Activated T-cell treated with anti-CD3 and anti-CD28 coated beads for 48 hours (primary cell): ENCODE data around the gene GBA2.

Experiments
- DNase-seq: peaks from one replicate; pipeline ENCODE4 v3.0.0-alpha.2; 2020; ENCODE audit warnings: low read depth

The GBA2 gene

GRCh38 chr9:35714579-35715252, 34.3 kb downstream of the GBA2 start:
- DNase-seq: no peak

- no peak for DNase-seq
Observed at GRCh38 chr9:35714123-35714522, 34.9 kb downstream of the GBA2 start.

GRCh38 chr9:35713578-35713977, 35.5 kb downstream of the GBA2 start:
- DNase-seq: no peak

DNA sequence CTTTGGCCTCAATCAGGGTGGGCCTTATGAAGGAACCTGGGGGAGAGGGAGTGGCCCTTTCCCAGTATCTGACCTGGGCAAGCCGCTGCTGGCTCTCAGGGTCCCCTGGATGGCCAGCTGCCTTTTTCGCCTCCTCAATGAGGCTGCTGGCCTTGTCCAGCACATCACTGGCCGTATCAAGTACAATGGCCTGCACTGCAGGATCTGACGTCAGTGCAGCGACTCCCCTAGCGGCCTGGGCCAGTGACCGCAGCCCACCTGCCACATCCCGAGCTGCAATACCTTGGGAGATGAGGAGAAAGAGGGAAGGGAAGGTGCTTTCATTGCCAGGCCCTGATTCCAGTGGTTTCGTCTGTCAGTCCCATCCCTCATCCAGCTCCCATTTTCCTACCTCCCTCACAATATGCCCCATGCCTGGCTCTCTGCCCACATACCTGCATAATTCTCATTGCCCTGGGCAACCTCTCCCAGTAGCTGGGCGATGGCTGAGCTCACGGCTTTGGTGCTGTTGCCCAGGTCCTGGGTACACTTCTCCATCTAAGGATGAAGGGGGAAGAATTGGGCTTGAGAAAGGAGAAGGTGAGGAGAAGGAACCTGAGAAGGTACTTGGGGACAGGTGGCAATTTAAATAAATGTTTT, 36.1 kb downstream of the GBA2 start:
- DNase-seq: no peak

- DNase-seq: no peak
Observed at GRCh38 chr9:35711501-35712428, 37.3 kb downstream of the GBA2 start.

- DNase-seq: no peak
Observed at GRCh38 chr9:35710818-35711500, 38.1 kb downstream of the GBA2 start.

DNA sequence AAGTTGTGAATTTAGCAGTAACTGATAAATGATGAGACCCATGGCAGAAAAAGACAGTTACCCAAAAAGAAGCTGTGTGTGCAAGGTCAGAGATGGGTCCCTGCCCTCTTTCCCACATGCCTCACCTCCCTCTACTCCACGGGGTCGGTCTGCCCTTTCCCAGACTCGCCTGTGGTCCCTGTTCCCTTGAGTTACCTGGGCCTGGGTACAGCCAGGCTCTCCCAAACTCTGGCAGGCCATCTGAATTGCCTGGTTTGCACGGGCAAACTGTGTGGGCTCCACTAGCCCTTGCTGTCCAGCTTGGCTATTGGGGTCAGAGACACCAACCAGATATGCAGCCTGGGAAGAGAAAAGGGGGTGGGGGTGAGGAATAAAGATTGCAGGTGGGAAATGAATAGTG, 40.9 kb downstream of the GBA2 start:
- no peak for DNase-seq

DNA sequence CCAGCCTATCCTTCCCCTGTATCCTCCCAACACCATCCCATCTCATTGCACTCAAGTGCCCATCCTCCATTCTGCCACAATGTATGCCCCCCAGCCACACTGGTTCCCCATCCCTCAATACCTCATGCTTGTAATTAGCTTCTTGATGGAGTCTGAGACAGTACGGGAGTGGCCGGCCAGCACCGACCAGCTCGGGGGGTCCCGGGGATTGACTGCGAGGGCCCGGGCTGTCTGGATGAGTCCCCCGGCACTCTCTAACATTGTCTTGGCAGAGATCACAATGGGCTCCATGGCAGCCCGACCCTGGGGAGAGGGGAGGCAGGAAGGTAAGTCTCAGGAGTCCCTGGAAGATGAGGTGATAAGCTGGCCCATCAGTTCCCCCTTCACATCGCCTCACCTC, 42.1 kb downstream of the GBA2 start:
- DNase-seq: no peak

DNA sequence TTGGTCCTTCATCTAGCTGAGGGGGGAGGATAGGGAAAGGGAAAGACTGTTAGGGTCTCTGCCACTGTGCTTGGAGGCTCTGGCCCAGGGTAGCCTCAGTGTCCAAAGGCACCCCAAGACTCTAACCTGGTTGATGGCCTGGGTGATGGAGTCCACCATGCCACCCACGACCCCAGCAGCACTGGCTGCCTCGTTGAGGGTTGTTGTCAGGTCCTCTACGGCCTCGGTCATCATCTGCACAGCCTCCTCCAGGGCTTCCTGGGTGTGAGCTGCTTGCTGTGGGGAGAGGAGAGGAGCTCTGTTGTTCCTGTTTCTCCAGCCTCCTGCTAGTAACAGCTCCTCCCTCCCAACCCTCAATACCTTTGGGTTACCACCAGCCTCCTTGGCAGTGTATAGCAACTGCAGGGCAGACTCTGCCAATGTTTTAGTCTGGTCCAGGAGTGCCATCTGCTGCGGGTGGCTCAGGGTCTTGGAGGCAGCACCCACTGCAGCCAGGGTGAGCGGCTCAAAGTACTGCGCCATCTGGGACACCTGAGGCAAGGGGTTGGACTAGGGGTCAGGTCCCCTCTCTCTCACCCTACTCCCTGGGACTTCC, 43.1 kb downstream of the GBA2 start:
- no peak for DNase-seq

DNA sequence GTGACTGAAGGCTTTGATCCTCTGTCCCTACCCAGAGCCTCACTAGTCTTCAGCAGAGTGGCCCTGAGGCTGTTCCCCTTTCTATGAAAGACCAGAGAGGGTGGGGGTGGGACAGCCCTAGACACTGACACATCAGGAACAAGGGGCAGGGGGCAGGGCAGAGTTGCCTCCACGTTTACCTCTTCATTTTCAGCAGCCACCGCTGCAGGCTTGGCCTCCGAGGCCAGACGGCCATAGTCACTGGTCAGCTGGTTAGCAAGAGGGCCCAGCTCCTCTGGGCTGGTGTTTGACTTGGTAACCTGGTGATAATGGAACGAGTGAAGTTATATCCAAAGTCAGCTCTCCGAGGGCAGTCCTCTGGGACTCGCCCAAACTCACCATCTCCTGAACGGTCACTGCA, 43.7 kb downstream of the GBA2 start:
- no peak for DNase-seq

DNA sequence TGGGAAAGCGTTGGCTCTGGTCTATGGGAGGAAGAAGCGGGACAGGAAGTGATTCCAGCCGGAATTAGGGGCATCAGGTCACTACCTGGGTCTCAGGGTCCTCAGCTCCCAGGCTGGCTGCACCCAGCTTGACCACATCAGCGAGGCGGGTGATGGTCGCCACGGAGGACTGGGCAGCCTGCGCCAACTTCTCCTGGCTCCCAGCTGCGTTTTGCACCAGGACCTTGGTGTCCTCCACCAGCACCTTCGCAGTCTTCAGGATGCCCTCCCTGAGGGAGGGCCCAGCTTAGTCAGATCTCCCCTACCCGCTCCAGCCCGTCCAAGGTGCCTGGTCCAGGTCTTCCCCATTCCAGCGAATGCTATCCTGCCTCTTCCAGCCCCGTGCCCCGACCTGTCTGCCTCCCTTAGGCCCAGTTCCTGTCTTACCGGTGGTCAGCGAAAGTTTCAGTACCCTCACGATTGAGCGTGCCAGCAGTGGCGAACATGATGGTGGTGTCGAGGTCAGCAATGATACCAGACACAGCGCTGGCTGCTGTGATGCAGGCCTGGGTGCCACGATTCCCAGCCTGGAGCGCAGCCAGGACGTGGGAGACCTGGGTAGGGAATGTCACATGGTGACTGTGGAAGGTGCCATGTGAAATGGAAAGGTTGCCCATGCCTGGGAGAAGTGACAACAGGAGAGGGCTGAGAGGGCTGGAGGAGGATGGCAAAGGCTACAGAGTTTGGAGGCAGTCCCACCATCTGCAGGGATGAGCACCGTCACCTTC, 44.9 kb downstream of the GBA2 start:
- no peak for DNase-seq

DNA sequence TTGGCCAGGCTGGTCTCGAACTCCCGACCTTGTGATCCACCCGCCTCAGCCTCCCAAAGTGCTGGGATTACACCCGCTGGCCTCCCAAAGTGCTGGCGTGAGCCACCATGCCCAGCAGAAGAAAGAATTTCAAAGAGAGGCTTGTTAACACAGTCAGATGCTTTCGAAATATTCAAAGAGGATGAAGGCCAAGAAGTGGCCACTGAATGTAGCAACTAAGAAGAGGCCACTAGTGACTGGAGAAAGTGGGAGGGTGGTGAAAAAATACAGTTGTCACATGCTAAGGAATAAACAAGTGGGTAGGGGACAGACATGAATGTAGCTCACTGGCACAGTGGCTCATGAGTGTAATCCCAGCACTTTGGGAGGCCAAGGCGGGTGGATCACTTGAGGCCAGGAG, 46.3 kb downstream of the GBA2 start:
- no peak for DNase-seq

- no peak for DNase-seq
Observed at GRCh38 chr9:35700942-35701341, 48.1 kb downstream of the GBA2 start.

DNA sequence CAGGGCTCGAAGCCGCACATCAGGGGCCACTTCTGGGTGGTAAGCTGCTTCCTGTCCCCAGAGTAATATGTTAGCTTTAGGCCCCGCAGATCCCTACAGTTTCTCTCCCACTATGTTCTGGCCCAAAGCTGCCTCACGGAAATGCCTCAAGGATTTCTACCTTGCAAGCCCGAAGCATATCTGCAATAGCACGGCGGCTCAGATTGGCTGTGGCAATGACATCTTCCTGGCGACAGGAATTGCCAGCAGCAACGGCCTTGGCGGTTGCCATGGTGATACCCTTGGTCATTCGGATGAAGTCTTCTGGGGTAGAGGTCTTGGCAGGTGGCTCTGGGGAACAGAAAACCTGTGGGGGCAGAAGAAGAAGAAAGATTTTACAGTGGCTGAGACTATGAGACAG, 49.0 kb downstream of the GBA2 start:
- no peak for DNase-seq

GRCh38 chr9:35698231-35698630, 50.8 kb downstream of the GBA2 start:
- DNase-seq: no peak

DNA sequence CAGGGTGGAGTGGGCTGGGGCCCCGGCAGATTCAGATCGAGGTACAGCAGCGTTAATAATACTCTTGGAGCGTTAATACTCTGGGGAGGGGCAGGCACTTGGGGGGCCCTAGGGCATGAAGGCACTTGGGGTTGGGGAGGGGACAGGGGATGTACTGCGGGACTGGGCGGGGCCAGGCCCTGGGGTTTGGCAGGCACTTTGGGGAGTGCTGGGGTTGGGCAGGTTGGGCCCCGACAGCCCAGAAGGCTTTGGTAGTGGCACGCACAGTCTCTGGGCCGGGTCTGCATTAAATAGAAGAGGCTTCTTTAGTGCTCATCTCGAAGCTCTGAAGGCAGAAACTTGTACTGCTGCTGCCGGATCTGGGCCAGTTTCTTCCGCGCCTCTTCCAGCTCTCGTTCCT, 51.5 kb downstream of the GBA2 start:
- no peak for DNase-seq

- DNase-seq: peak; percentile 45
Observed at GRCh38 chr9:35696520-35697215, 52.4 kb downstream of the GBA2 start.

GRCh38 chr9:35695943-35696401, 53.1 kb downstream of the GBA2 start:
- no peak for DNase-seq

DNA sequence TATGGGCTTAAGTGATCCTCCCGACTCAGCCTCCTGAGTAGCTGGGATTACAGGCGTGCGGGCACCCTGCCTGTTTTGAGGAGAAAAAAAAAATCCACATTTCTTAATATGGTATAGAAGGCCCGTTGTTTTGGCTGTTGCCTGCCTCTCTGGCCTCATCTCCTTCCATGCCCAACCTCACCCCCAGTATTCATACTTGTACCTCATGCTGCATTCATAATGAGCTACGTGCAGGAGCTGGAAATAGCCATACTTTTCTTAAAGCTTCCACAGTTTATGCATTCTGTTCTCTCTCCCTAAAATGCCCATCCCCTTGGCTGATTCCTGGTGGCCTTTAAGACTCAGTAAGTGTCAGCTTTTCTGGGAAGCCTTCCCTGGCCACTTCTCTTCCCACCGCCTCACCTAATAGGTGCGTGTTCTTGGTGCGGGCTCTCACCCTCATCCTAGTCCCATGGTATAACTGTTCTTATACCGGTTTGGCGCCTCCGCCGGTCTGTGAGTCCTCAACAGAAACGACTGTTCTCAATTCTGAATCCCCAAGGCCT, 57.2 kb downstream of the GBA2 start:
- no peak for DNase-seq

DNA sequence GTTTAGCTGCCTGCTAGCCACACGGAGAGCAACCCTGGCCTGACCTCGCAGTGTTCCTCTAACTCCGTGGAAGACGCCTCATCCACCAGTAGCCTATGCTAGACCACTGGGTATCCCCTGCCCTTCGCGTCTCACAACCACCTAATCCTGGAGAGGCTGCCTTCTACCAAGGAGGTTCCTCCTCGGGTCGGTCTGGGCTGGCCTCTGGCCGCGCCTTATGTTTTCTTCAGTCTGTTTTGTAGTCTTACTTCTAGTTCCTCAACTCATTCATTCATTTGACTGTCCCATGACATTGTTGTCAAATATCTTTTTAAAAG, 57.7 kb downstream of the GBA2 start:
- no peak for DNase-seq
